HG03280 (cell line): Measurements from ENCODE around the gene UPF1.

Experiments used
- ATAC-seq: cut with Tn5 transposase; IDR thresholded peaks from one replicate; pipeline ENCODE4 v1.9.1; 2021; ENCODE audit warnings: mild to moderate bottlenecking, moderate library complexity; ENCODE audit not compliant: unreplicated experiment

The UPF1 gene

DNA sequence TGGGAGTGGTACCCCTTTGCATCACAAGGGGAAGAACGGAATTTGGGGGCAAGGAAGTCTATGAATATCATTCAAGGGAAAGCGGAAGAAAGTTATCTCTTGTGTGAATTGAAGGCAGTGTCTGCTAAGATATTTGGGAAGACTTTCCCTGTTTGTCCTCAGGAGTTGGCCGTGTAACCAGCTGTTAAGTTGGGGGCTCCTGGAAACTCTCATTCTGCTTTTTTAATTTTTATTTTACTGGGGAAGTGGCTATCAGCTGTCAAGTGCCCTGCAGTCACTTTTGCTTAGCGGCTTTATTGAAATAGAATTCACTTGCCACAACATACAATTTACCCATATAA lies 2.9 kb downstream of the UPF1 start:
- ATAC-seq = no peak

DNA sequence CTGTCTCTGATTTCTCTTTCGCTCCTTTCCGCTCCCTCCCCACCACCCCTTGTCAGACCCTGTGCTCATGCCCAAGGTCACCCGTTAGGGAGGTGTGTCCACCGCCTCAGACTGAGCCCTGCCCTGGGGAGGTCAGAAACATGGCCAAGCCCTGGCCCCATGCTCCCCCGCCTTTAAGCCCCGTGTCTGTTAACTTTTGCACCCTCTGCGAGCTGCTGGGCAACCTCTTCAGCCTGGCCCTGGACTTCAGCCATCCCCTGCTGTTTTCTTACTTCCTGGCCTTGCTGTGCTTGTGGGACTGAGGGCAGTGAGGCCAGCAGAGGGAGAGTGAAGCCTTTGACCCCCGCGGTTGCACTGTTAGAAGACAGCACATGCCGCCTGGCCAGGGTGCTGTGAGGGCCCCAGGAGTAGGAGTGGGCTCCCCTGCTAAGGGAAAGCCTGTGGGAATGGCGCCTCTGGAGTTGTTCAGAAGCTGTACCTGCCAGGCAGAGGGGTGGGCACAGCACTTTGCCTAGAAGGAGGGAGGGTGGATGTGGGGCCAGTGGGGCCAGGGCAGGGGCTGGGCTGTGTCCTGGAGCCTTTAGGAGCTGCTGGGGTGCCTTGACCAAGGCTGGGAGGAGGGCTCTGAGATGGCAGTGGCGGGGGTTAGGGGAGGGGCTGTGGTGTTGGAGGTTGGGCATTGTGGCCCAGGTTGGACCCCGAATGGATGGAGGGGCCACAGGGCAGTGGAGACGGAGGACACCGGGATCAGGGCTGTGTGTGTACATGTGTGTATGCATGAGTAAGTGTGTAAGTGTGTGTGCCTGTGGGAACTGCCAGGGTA lies 7.9 kb downstream of the UPF1 start:
- ATAC-seq = no peak

DNA sequence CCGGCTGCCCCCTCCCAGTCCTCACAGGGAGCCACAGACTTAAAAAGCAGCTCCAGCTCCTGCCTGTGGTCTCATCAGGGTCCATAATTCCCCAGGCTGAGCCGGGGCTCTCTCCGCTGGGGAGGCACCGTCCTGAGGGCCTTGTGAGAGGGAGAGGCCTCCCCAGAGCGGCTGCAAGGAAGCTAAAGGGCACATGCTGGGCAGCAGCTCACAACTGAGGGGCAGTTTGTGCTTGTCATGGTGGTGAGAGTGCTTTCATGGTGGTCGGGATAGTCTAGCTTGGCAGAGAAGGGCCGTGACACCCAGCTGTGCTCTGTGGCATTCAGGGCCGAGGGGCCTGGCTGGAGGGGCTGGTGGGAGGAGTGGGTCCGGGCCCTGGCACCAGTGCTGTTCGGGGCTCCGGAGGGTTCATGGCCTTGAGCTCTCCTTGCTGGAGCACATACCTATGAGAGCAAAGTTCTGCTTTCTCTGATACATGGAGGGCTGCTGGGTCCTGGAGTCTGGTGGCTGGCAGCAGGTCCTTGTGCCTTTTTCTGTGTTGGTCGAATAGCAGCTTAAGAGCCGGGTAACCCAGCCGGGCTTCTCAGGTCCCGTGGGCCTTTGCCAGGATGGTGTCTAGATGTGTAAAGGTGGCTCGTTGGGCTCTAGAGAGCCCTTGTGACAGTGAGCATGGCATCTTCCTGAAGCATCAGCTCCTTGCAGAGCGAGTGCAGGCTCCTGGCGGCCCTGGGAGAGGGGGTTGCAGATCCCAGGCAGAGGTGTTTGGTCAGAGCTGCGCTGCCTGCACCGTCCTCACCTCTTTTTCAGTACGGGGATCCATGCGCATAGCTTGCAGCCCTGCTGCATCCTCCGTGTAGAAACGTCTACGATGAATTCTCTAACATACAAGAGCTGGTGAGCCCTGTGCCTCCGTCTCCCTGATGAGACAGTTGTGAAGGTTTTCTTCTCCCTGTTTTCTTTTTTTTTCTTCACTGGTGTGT lies 8.8 kb downstream of the UPF1 start:
- ATAC-seq = no peak

DNA sequence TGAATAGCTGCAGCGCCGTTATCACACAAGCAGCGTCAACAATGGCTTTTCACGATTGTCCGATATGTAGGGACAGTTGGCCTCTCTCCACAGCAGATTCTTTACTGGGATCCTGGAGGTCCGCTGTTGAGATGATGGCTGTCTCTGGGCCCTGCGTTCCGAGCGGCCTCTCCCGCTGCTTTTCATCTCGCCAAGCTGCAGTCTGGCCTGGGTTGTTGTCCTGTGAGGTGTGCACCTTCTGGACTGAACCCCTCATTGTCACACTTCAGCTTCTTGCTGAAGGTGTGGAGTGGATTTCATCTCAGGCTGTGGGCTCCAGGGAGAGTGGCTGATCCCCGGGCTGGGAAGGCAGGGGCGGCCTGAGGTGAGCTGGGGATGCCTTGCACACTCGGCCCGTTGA lies 9.6 kb downstream of the UPF1 start:
- no peak for ATAC-seq

GRCh38 chr19:18842166-18842565 lies 10.4 kb downstream of the UPF1 start:
- ATAC-seq = no peak

DNA sequence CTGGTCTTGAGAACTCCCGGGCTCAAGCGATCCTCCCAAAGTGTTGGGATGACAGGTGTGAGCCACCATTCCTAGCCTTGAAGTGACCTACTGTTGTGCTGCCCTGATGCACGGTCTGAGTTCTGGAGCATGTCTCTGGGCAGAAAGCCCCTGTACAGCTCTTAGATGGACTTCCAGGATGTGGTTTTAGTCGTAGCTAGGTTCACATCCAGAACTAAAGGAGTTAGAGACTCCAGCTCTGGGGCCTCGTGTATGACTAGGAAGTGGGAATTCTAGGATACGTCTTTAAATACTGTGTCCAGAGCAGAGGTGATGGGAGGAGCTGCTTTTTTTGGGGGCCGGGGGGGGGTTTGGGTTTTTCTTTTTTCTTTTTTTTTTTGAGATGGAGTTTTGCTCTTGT lies 12.2 kb downstream of the UPF1 start:
- no peak for ATAC-seq

GRCh38 chr19:18844806-18845329 lies 13.1 kb downstream of the UPF1 start:
- ATAC-seq = no peak

DNA sequence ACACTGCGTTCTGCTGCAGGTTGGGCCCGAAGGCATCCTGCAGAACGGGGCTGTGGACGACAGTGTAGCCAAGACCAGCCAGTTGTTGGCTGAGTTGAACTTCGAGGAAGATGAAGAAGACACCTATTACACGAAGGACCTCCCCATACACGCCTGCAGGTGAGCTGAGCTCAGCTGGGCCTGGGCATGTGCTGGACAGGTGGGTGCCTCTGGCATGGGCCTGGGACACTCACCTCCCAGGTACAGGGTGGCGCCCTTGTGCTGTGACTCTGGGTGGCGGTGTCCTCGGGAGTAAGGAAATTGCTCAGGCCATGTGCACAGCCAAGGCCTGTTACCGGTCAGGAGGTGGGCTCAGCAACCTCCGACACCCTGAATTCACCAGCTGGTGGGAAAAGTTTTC lies 14.2 kb downstream of the UPF1 start:
- ATAC-seq = no peak

DNA sequence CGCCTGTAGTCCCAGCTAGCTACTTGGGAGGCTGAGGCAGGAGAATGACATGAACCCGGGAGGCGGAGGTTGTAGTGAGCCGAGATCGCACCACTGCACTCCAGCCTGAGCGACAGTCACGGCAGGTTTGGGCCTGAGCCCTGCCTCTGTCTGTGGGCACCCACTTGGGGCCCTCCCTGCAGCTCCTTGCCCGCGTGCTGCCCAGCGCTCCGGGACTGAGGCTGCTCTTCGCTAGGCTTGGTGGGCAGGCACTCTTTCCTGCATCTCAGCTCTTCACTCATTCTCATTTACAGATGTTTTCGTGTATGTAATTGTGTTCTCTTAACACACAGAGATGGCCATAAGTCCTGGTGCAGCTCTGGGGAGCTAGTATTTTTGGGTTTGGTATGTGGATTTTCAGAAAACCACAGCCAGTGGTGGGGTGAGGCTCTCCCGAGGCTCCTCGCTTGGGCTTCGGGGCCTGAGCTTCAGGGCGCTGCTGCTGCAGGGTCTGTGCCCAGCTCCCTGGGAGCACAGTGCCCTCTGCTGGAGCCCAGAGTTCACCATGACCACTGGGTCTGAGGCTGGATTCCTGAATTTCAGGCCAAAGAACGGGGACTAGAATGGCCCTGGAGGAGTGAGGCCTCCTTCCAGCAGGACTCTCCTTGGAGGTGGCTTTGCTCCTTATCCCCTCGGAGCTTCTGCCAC lies 15.2 kb downstream of the UPF1 start:
- no peak for ATAC-seq

GRCh38 chr19:18847549-18848463 lies 16.0 kb downstream of the UPF1 start:
- no peak for ATAC-seq

DNA sequence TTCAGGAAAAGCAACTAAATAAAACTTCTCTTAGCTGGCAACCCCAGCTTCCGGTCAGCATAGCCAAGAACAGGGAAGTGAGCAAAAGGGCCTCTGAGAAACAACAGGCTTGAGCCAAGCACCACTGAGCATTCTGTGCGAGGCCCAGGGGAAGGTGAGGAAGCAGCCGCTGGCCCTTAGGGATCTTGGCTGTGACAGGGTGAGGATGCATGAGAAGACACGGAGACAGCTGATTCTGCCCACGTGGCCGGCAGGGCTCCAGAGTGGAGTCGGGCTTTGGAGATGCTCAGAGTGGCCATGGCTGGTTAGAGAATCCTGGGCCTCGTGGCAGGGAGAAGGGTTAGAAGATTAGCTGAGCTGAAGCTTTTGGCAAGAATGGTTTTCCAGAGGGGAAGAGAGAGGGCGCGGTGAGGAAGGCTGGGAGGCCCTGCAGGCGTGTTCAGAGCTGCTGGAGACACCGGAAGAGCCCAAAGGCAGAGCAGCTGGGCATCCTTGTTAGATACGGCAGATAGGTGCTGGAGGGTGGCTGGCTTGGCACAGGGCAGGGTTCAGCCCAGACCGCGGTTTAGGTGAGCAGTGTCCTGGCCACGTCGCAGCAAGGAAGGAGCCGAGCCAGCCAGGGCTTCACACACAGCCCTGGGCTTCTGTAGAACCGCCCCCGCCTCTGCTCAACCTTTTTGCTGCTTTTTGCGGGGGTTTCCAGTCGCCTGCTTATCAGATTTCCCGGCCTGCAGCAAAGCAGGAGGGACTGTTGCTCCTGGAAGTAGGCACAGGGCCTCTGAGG lies 17.3 kb downstream of the UPF1 start:
- ATAC-seq = no peak

GRCh38 chr19:18849838-18850400 lies 18.2 kb downstream of the UPF1 start:
- ATAC-seq = no peak

GRCh38 chr19:18850471-18851375 lies 19.0 kb downstream of the UPF1 start:
- no peak for ATAC-seq

- no peak for ATAC-seq
Observed at GRCh38 chr19:18851673-18852325, 20.0 kb downstream of the UPF1 start.

DNA sequence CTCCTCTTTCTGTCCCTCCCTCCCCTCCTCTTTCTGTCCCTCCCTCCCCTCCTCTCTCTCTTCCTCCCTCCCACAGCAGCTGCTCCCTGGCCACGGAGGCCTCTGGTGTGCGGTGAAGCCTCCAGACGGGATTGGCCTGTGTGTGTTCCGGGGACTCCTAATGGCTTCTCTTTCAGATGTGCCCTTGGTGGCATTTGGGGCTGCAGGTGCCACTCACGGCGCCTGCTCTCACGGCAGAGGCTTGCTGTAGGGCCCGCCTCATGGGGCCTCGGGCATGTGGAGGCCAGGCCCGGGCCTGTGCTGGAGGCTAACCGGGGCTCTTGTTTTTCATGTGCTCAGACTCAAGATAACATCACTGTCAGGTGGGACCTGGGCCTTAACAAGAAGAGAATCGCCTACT lies 20.9 kb downstream of the UPF1 start:
- ATAC-seq = no peak

DNA sequence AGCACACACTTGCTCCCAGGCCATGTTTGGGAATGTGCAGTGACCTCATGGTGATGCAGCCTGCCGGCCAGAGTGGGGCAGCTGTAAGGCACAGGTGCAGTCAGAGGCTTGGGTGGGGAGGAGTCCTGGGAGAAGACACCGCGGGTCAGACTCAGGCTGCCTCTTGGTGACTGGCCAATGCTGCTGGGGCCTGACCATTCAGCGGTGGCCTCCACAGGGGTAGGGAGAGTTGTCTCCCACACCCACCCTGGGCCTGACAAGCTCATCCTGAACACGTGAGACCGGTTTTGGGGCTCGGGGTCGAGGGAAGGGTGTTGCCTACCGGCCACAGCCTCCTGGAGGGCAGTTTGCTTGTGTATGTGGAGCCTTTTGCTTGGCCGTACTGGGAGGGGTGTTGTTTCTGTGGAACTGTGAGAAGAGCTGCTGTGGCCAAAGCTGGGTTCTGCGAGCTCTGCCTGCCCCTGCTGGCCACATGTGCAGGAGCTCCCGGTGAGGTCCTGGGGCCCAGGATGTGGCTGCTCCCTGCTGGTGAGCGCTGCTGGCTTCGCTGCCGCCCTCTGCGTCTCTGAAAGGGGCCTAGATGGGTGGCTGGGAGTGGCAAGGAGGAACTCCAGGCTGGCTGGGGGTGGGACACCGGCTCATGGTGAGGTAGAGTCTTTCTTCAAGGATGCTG lies 22.1 kb downstream of the UPF1 start:
- no peak for ATAC-seq

GRCh38 chr19:18854982-18855381 lies 23.2 kb downstream of the UPF1 start:
- ATAC-seq = no peak
